Fibroblast of villous mesenchyme (primary cell): ENCODE data around the gene TM9SF1. TPM values are rescaled to one million over a fixed set of nuclear protein-coding genes. Genes with fewer than 3 reads are reported as not detected.

Experiments
- DNase-seq: peaks from one replicate; pipeline ENCODE4 v3.0.0-alpha.2; 2010; ENCODE audit warnings: low read depth
- H3K4me3 ChIP-seq: 2 replicates; pipeline ENCODE4 v1.5.1; 2011; ENCODE audit warnings: low read depth, mild to moderate bottlenecking, low read length
- total RNA-seq: library from RNA; depleted of rRNA; stranded (reverse); fragments of >200 nt; gene quantifications from 2 replicates; pipeline ENCODE4 v1.2.3, GENCODE V29; 2012
- TF ChIP-seq, protein P1 (sequence below): IDR thresholded peaks from 2 replicates; pipeline ENCODE4 v1.5.1; 2012; ENCODE audit warnings: low read depth, mild to moderate bottlenecking, low read length; ENCODE audit not compliant: insufficient read depth

Gene TM9SF1
- total RNA-seq, 1 donor: 96.3 TPM

DNA sequence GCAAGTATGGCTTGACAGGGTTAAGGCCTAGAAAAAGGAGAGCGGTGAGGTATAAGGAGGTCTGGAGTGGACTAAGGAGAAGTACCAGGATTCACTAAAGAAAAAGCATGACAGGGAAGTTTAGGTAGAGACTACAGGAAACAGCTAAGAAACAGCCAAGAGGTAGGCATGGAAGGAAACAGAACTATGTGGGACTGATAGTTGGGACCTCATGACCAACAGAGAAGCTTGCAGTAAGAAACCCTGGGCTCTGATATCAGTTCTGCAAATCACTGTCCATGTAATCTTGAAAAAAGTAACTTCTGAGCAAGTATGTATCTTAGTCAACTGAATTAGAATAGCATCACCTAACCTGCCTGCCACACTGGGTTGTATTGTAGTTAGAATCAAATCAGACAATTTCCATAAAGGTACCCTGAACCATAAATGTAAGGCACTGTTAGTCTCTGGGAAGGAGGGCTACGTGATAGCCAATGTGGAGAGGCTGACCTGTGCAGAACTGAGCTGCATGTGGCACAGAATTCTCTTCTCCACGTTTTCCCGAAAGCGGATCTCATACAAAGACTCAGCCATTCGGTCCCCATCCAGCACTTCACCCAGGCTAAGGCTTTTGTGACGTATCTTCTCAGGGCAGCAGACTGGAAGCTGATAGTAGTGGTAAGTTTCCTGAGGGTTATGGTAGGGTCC is 912 bp downstream of the TM9SF1 start:
- TF ChIP-seq, protein P1, sequence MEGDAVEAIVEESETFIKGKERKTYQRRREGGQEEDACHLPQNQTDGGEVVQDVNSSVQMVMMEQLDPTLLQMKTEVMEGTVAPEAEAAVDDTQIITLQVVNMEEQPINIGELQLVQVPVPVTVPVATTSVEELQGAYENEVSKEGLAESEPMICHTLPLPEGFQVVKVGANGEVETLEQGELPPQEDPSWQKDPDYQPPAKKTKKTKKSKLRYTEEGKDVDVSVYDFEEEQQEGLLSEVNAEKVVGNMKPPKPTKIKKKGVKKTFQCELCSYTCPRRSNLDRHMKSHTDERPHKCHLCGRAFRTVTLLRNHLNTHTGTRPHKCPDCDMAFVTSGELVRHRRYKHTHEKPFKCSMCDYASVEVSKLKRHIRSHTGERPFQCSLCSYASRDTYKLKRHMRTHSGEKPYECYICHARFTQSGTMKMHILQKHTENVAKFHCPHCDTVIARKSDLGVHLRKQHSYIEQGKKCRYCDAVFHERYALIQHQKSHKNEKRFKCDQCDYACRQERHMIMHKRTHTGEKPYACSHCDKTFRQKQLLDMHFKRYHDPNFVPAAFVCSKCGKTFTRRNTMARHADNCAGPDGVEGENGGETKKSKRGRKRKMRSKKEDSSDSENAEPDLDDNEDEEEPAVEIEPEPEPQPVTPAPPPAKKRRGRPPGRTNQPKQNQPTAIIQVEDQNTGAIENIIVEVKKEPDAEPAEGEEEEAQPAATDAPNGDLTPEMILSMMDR: no peak
- DNase-seq: no peak

DNA sequence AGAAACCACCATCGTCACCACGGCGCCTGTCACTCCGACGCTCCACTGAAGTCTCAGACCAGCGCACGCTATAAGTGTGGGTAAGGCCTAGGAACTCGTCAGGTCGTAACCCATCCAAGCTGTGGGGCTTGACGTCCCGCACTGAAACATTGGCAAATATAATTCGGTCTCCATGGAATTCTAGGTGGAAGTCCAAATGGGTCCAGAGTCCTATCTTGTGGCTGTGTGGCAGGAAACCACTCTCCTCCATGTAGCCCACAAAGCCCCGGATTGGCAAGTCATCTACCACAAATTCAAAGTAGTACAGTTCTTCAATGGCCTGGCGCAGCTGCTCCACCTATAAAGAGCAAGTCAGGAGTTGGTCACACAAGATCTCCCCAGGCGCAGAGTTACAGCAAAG is 2.3 kb downstream of the TM9SF1 start:
- no peak for DNase-seq
- TF ChIP-seq, protein P1: no peak
- H3K4me3 ChIP-seq: no peak overlapping the region

More for the DNA sequence above, 912 bp downstream of the TM9SF1 start:
- peak overlapping the region; percentile 84 for H3K4me3 ChIP-seq

DNA sequence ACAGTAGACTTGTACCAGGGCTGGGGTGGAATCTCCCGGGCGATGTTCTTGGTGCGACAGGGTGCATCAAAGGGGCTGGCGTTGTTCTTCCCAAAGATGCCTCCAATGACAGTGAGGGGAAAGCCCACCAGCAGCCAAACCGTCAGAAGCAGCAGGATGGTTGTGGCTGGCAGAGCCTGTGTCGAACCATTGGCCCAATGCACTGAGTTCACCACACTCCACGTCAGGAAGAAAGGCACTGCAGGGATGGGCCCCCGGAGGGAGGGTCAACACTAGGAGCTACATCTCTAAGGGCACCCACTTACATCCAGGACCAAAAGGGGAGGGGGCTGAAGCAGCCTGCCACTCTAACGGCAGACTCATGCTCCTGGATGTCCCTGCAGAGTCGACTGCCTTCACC is 4.8 kb downstream of the TM9SF1 start:
- TF ChIP-seq, protein P1: no peak
- H3K4me3 ChIP-seq: no peak overlapping the region
- no peak for DNase-seq

DNA sequence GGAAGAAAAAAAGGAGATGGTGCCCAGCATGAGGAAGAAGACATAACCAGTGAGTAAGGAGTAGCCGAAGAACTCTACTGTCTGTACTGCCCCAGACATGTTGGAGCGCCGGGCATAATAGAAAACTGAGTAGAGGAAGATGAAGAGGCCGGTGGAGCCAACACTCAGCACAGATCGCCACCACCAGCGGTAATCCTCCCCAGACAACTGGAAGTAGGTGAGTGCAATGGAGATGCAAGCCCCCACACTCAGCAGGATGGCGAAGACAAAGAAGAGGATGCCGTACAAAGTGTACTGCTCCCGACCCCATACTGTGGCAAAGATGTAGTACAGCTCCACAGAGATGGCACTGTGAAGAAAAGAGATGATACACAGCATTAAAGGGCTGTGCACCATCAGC is 5.8 kb downstream of the TM9SF1 start:
- no peak for DNase-seq
- TF ChIP-seq, protein P1: no peak
- H3K4me3 ChIP-seq: no peak overlapping the region

DNA sequence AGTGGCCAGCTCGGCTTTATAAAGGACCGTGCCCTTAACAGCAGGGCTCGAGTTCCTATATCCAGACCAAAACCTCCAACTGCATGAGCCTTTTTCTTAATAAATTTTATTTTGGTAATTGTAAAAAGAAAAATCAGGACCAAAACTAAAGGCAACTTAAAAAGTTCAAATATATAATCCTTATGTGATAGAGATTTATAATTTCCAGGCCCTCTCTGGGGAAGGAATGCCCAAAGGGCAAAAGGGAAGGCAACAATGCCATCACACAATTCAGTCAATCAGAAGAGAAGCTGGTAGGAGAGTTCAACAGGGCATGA is 6.2 kb downstream of the TM9SF1 start:
- H3K4me3 ChIP-seq: peak overlapping the region; percentile 76
- DNase-seq: no peak
- TF ChIP-seq, protein P1: no peak

DNA sequence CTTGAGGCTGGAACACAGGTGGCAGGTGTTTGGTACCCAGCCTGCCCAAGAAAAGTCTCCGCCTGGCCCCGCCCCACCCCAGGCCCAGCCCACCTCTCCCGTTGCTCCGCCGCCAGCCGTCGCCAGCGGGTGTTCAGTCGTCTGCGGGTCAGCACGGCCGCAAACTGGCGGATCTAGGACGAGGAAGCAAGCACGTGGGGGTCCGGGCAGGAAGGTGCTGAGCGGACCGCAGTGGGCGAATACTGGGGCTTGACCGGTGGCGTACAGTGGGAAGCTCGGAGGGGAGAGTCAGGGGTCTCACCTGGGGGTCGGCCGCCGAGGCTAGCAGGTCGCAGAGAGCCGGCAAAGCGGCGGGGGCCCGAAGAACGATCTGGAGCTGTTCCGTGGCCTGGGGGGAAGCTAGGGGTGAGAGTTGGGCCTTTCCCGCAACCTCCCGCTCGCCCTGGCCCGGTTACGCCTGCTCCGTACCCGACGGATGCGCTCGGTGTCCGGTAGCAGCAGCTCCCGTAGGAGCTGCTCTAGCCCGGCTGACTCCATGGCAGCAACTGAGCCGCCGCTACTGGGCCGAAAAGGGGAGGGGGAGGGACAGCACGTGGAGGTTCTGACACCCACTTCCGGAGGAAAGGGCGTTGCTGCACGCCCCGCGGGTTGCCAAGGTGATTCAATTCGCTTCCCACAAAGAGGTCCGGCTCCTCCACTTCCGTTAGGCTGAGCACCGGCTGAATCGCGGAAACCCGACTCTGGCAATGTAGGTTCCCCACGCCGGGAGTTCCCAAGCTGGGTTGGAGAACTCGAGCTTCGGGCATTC is 6.8 kb downstream of the TM9SF1 start, which contains the start of gene IPO4:
TSS of gene IPO4 (minus strand) at position 566 of the 808 bp plus-strand sequence. CDS start at position 537, 29 bp downstream.
- H3K4me3 ChIP-seq: peak within 1 kb of the TSS; percentile 76
- TF ChIP-seq, protein P1: no peak
- DNase-seq: peak; percentile 99
